AG09309 (cell line): ENCODE data around the gene TJP3.

ENCODE experiments used
- DNase-seq: peaks from one replicate; pipeline ENCODE4 v3.0.0-alpha.2; 2010; ENCODE audit warnings: low read depth
- H3K4me3 ChIP-seq: 2 replicates; pipeline ENCODE4 v1.5.1; 2011; ENCODE audit warnings: mild to moderate bottlenecking, low read depth, low read length, moderate library complexity; ENCODE audit not compliant: control insufficient read depth
- TF ChIP-seq, protein P1 (sequence below): IDR thresholded peaks from 2 replicates; pipeline ENCODE4 v1.5.1; 2011; ENCODE audit warnings: mild to moderate bottlenecking, low read depth, low read length, inconsistent platforms; ENCODE audit not compliant: insufficient read depth, control insufficient read depth; ENCODE audit errors: missing control alignments

Gene TJP3

GRCh38 chr19:3725121-3725520 is 16.9 kb downstream of the TJP3 start:
- no peak overlapping the region for H3K4me3 ChIP-seq
- TF ChIP-seq, protein P1, sequence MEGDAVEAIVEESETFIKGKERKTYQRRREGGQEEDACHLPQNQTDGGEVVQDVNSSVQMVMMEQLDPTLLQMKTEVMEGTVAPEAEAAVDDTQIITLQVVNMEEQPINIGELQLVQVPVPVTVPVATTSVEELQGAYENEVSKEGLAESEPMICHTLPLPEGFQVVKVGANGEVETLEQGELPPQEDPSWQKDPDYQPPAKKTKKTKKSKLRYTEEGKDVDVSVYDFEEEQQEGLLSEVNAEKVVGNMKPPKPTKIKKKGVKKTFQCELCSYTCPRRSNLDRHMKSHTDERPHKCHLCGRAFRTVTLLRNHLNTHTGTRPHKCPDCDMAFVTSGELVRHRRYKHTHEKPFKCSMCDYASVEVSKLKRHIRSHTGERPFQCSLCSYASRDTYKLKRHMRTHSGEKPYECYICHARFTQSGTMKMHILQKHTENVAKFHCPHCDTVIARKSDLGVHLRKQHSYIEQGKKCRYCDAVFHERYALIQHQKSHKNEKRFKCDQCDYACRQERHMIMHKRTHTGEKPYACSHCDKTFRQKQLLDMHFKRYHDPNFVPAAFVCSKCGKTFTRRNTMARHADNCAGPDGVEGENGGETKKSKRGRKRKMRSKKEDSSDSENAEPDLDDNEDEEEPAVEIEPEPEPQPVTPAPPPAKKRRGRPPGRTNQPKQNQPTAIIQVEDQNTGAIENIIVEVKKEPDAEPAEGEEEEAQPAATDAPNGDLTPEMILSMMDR = no peak
- DNase-seq = no peak

DNA sequence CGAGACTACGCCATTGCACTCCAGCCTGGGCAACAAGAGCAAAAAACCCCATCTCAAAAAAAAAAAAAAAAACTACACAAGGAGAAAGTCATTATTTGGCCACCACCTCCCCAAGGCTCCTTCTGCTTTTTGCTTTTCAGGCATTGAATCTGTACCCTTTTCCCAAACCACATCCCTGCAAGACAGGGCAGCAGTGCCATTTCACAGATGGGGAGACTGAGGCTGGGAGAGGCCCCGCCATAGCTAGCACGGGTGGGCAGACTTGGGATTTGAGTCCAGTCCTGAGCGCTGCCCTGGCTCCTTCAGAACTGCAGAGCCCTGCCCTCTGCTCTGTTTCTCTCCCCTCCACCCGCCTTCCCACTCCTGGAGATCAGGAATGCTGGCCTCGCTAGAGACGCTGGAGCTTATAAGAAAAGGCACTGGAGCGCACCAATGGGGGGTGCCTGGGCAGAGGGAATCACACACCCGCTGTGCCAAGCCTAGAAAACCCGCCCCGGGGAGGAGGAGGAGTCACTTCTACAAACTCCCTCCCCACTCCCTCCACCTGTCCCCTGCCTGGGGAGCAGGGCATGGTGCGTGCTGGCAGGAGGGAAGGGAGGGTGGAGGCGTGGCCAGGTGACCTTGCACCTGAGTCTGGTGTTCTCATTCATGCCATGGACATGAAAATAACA is 17.6 kb downstream of the TJP3 start:
- TF ChIP-seq, protein P1 = no peak
- H3K4me3 ChIP-seq = no peak overlapping the region
- DNase-seq = no peak

- TF ChIP-seq, protein P1 = no peak
- H3K4me3 ChIP-seq = no peak overlapping the region
- no peak for DNase-seq
Measured at GRCh38 chr19:3730457-3730958, 22.3 kb downstream of the TJP3 start.

- no peak overlapping the region for H3K4me3 ChIP-seq
- TF ChIP-seq, protein P1 = no peak
- no peak for DNase-seq
Measured at GRCh38 chr19:3732108-3732507, 23.9 kb downstream of the TJP3 start.

- no peak for DNase-seq
- H3K4me3 ChIP-seq = no peak overlapping the region
- TF ChIP-seq, protein P1 = no peak
Measured at GRCh38 chr19:3733549-3734309, 25.5 kb downstream of the TJP3 start.

DNA sequence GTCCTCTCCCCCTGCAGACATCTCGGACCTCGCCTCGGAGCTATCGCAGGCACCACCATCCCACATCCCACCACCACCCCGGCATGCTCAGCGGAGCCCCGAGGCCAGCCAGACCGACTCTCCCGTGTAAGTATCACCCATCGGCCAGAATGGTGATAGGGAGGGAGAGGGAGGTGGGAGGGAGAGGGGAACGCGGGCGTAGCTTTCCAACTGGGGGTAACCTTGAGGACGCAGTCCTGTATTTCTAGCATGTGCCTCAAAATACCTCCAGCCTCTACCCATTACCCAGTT is 26.1 kb downstream of the TJP3 start:
- TF ChIP-seq, protein P1 = no peak
- no peak overlapping the region for H3K4me3 ChIP-seq
- no peak for DNase-seq
